CMK (cell line): ENCODE data around the gene RABGAP1.

ENCODE experiments used
- DNase-seq: peaks from one replicate; pipeline ENCODE4 v3.0.0-alpha.2; 2010; ENCODE audit warnings: low read depth

The RABGAP1 gene

GRCh38 chr9:123049589-123050222 lies 108.9 kb downstream of the RABGAP1 start:
- no peak for DNase-seq

DNA sequence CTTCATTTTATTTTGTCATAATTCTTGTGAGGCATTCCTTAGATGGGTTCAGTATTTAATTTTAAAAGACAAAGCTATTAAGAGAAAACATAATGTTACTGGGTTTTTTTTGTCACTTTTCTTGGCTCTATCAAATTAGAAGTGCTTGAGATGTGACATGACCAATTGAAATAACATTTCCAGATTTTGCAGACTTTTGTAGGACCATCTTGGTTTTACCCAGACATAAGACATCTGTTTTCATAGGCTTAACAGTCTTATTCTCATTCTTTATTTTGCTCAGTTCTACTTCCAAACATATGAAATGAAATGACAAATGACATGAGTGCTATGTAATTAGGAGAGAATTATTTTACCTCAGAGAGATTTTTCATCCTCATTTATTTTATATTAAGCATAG lies 112.2 kb downstream of the RABGAP1 start:
- DNase-seq = no peak

DNA sequence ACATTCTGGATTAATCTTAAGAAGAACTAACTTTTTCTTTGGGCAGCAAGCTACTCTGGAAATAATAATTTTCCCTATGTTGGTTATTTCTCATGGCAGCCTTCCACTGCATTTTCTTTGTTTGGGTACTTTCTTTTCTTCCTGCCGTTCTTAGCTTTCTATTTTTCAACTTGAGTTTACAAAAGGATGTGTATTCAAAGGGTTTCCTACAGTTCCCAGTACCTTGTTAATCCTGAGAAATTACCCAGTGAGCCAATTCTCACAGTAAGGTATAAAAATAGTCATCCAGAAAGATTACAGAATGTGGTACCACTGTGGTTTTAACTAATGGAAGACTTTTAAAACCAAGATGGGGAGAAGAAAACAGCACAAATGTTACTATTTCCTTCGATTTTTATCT lies 112.9 kb downstream of the RABGAP1 start:
- DNase-seq = no peak

- DNase-seq = no peak
These were observed 118.0 kb downstream of the RABGAP1 start for GRCh38 chr9:123058834-123059233.

DNA sequence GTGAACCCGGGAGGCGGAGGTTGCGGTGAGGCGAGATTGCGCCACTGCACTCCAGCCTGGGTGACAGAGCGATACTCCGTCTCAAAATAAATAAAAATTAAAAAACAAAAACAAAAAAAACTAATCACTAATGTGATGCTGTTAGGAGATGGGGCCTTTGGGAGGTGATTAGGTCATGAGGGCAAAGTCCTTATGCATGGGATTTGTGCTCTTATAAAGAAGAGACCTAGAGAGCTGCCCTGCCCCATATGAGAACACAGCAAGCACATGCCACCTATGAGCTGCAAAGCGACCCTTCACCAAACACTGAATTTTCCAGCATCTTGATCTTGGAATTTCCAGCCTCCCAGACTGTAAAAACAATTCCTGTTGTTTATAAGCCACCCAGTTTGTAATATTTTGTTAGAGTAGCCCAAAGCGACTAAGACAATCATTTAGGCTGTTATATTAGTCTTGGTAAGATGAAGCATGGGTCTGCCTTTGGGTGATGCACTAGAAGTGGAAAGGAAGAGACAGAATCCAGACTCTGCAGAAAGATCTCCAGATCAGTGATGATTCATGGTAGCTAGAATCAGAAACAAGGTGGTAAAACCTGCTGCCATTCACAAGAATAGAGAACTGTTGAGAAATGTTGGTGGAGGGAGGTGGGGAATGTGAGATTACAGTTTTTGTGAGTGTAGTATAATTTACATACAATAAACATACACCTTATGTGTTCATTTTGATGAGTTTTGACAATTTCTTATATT lies 118.8 kb downstream of the RABGAP1 start:
- no peak for DNase-seq

- no peak for DNase-seq
These were observed 120.4 kb downstream of the RABGAP1 start for GRCh38 chr9:123061216-123061615.

GRCh38 chr9:123062351-123063176 lies 121.7 kb downstream of the RABGAP1 start:
- no peak for DNase-seq

- no peak for DNase-seq
These were observed 122.4 kb downstream of the RABGAP1 start for GRCh38 chr9:123063177-123063598.

DNA sequence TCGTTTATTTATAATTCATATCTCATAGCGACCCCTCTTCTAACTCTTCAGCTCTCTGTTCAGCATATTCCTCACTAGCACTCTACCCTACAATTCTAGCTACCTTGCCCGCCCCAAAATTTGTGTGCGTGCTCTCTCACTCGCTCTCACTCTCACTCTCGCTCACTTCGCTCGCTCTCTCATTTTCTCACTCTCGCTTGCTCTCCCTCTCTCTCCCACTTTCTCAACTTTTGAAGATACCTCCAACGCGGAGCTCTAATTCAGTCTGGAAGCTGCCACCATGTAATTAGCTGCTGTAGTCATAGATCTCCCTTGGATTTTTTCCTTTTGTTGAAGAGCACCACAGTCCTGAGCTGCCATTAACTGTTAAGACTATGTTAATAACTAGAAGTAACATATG lies 123.1 kb downstream of the RABGAP1 start:
- no peak for DNase-seq

DNA sequence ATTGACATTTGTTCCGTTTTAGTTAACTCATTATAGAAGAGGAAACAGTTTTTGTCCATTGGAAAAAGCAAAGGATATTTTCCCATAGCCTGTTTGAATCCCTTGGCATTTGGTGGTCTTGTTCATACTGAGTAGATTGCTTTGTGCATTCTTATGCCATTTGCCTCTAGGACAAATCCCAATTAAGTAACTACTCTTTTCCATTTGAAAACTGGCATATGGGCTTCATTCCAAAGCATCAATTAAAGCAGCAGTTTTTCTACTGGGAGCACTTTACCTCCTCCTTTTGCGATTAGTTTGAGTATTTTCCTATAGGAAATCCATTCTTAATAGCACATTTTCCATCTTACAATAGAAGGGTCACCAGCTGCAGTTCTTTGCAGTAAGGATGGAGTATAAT lies 123.9 kb downstream of the RABGAP1 start:
- DNase-seq = no peak

DNA sequence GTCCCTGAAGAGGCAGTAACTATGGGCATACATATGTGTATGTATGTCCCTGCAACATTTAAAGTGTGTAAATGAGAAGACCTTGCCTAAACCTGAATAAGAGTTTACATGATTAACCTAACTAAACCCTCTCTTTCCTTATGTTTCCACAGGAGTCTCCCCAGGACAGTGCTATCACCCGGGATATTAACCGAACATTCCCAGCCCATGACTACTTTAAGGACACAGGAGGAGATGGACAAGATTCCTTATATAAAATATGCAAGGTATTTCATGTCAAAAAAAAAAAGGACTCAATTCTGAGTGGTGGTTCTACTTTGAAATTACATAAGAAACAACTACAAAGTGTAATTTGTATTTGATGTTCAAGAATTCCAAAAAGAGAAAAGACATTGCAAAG lies 124.4 kb downstream of the RABGAP1 start:
- DNase-seq = no peak

DNA sequence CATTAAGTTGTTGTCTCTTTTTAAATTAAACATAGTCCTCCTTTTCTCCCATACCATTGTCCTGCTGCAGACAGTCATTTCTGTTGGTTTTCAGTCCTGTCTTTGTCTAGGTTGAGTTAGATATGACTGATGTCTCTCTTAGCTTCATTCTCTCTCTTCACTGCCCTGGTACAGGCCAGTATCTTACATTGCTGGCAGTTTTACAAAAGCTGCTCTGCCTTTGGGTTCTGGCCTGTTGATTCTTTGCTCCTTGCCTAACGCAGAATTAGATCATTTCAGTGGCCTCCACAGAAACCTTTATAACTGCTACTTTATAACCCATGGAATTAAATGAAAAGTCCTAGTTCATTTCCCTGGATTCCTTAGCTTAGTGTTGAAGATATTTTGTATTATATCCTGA lies 126.3 kb downstream of the RABGAP1 start:
- no peak for DNase-seq

GRCh38 chr9:123069010-123069481 lies 128.2 kb downstream of the RABGAP1 start:
- DNase-seq = no peak

DNA sequence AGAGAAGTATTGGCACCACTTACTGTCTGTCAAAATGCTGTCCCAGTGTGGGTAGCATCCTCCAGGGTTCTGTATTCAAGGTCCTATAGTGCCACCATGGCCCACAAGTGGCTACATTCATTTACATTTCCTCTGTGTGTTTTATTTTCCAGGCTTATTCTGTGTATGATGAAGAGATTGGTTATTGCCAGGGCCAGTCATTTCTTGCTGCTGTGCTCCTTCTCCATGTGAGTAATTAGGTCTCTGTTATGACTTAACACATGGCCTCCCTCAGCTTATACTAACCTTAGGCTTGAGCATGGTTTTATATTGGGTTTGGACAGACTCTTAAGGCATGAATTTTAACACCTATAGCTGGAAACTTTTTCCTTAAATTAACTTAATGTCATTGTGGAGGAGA lies 129.4 kb downstream of the RABGAP1 start:
- DNase-seq = no peak

DNA sequence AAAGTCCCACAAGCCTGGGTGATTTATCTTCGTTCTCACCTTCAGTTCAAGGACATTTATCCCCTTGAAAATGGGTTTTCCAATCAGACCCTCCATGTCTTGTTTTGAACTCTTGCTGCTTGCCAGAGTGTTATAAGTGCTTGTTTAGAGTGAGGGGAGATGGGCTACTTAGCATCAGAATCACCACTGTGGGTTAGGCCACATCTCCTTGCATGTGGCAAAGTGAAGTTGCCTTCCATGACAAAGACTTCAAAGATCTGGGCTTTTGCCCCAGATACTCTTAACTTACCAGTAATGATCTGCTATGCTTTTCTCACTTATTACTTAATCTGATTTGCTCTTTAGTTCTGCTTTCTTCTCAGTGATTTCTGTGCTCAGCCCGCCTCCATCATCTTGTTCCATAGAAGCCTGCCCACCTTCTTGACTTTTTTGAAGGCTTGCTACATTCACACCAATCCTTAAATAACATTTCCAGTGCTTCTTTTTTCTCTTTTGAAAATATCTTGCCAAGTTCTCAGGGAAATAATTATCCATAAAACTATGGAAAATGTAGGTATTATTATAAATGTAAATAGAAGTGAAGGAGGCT lies 131.7 kb downstream of the RABGAP1 start:
- no peak for DNase-seq

GRCh38 chr9:123073441-123073840 lies 132.6 kb downstream of the RABGAP1 start:
- DNase-seq = no peak

DNA sequence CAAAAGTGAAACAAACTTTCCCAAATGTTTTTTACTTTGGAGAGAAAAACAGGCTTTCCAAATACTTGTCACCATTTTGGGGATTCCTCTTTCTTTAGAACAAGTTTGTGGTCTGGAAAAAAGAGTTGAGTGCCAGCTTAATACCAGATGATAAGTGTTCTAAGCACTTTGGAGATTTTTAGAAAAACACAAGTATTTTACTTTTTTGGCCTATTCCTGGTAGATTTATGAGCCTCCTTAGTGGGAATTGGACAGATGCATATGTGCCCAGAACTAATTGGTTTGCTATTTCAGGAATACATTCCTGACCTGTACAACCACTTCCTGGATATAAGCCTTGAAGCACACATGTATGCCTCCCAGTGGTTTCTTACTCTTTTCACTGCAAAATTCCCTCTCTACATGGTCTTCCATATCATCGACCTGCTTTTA lies 133.2 kb downstream of the RABGAP1 start:
- DNase-seq = no peak

DNA sequence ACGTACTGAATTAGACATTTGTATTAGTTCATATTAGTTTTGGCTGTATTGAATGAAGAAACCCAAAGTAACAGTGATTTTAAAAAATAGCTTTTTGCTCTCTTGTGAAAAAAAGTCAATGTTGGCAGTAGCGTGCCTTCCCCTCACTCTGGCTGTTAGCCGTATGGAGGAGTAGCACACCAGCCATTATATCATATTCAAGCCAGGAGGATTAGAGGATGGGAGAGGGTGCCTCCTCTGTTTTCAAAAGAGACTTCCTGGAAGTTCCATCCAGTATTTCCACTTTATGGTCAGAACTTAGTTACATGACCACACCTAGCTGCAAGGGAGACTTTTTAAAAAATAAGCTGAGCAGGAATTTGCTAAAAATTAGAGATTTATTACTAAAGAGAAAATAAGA lies 133.8 kb downstream of the RABGAP1 start:
- DNase-seq = no peak

DNA sequence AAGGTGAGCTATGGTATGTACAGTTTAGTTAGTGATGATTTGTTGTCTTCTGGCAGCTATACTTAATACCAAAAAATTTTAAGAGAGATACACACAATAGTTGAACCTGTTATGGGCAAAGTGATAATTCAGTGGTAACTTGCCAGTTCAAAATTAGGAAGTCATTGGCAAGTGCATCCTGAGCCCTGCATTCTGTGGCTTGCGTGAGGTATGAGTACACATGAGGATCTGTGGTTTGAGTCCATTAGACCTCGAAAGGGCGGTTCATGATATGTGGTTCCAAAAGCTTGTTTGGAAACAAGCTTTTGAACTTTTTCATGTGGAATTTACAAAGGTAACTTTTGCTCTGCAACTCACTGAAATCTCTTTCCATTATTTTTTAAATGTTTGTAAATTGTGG lies 139.6 kb downstream of the RABGAP1 start:
- DNase-seq = no peak

- peak; percentile 17 for DNase-seq
These were observed 141.0 kb downstream of the RABGAP1 start for GRCh38 chr9:123081824-123082223.

- DNase-seq = no peak
These were observed 142.9 kb downstream of the RABGAP1 start for GRCh38 chr9:123083680-123084079.

DNA sequence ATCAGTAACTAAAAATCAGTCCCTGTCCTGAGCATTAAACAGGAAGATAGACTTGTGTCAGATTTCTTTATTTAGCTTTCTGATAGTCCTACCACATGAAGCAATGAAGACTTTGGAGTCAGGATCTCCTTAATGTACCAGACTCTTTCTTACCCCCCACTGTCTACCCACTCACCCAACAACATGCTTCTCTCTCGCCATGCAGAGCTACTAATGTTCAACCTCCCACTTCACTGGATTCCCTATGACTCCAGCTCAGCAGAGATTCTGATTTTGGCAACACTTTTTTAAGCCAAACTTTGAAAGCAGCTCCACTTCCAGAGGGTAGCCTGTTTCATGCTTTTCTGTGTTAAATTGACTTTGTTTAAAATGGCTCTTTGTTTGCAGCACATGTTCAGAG lies 143.4 kb downstream of the RABGAP1 start:
- DNase-seq = no peak
